ENCODE measurements around the gene TNPO1.

- TF ChIP-seq CTCF (conservative IDR thresholded peaks at IDR 0.05) (no peak), EZH2 (IDR thresholded peaks at IDR 0.05; ENCODE audit: low read depth) (no peak)
Observed at GRCh38 chr5:72790186-72790585, 26.3 kb upstream of the TNPO1 start.
